ENCODE measurements around the gene ARG2.

Gene ARG2

GRCh38 chr14:67575684-67576083, 44.0 kb upstream of the ARG2 start:
- no peak overlapping the region for H3K18ac ChIP-seq (ENCODE audit: low read length)
- peaks cover 7 to 12% of the 10 kb centered on the region in 2 experiments for H3K36me3 ChIP-seq (ENCODE audit: control insufficient read depth in 1 of 2, insufficient read depth in 2 of 2, low read length in 2 of 2)
- H3K27ac ChIP-seq (ENCODE audit: low read depth, low read length), result no peak overlapping the region
- no peak overlapping the region for H2BK12ac ChIP-seq (ENCODE audit: low read length)
- no peak overlapping the region for H2BK120ac ChIP-seq (ENCODE audit: insufficient read depth, low read length, poor library complexity)
- H3K9ac ChIP-seq (ENCODE audit: low read length), result no peak overlapping the region
- no peaks in the 10 kb centered on the region for H3K79me1 ChIP-seq (ENCODE audit: low read length)
- H3K14ac ChIP-seq (ENCODE audit: low read length), result no peak overlapping the region
- H2BK5ac ChIP-seq (ENCODE audit: low read depth, low read length, poor library complexity), result no peak overlapping the region
- no peak overlapping the region for H2AK5ac ChIP-seq (ENCODE audit: low read length)
- H3K27me3 ChIP-seq (ENCODE audit: insufficient read depth, low read length), result no peaks in the 10 kb centered on the region
- peaks cover 2% of the 10 kb centered on the region for H3K9me3 ChIP-seq (ENCODE audit: insufficient read depth, low read depth, low read length)
- H4K12ac ChIP-seq (ENCODE audit: low read depth, low read length), result no peak overlapping the region
- no CpG with 5 or more reads among the region's 9 CpGs for WGBS (ENCODE audit: extremely low coverage, insufficient coverage, insufficient read length)
- no peak overlapping the region for H3K4ac ChIP-seq (ENCODE audit: low read depth, low read length)
- H4K8ac ChIP-seq (ENCODE audit: low read depth, low read length), result no peak overlapping the region
- H3K4me1 ChIP-seq (ENCODE audit: control insufficient read depth in 1 of 2, insufficient read depth in 2 of 2, low read length in 2 of 2), result no peaks in the 10 kb centered on the region
- DNase-seq, result no peak
- no peak overlapping the region for H4K91ac ChIP-seq (ENCODE audit: low read depth, low read length)
- H3K79me2 ChIP-seq (ENCODE audit: control insufficient read depth, insufficient read depth, low read length, poor library complexity), result no peaks in the 10 kb centered on the region
- no peak overlapping the region for H3K23ac ChIP-seq (ENCODE audit: low read length)
- no peak overlapping the region for H2AFZ ChIP-seq (ENCODE audit: insufficient read depth, low read length, poor library complexity)
- no peak overlapping the region for H3K4me3 ChIP-seq (ENCODE audit: low read depth, low read length)
- H3K4me2 ChIP-seq (ENCODE audit: low read length), result no peak overlapping the region

GRCh38 chr14:67576216-67576955, 43.3 kb upstream of the ARG2 start:
- H3K4me3 ChIP-seq (ENCODE audit: low read depth, low read length), result no peak overlapping the region
- no peak overlapping the region for H2AK5ac ChIP-seq (ENCODE audit: low read length)
- H3K23ac ChIP-seq (ENCODE audit: low read length), result no peak overlapping the region
- no peak for DNase-seq
- H3K4me1 ChIP-seq (ENCODE audit: control insufficient read depth in 1 of 2, insufficient read depth in 2 of 2, low read length in 2 of 2), result no peaks in the 10 kb centered on the region
- no peak overlapping the region for H3K27ac ChIP-seq (ENCODE audit: low read depth, low read length)
- H3K27me3 ChIP-seq (ENCODE audit: insufficient read depth, low read length), result no peaks in the 10 kb centered on the region
- H4K8ac ChIP-seq (ENCODE audit: low read depth, low read length), result no peak overlapping the region
- H3K79me1 ChIP-seq (ENCODE audit: low read length), result no peaks in the 10 kb centered on the region
- no peak overlapping the region for H4K12ac ChIP-seq (ENCODE audit: low read depth, low read length)
- H3K18ac ChIP-seq (ENCODE audit: low read length), result no peak overlapping the region
- H3K9me3 ChIP-seq (ENCODE audit: insufficient read depth, low read depth, low read length), result peaks cover 2% of the 10 kb centered on the region
- H3K9ac ChIP-seq (ENCODE audit: low read length), result no peak overlapping the region
- H3K4ac ChIP-seq (ENCODE audit: low read depth, low read length), result no peak overlapping the region
- H3K79me2 ChIP-seq (ENCODE audit: control insufficient read depth, insufficient read depth, low read length, poor library complexity), result no peaks in the 10 kb centered on the region
- peaks cover 7 to 12% of the 10 kb centered on the region in 2 experiments for H3K36me3 ChIP-seq (ENCODE audit: control insufficient read depth in 1 of 2, insufficient read depth in 2 of 2, low read length in 2 of 2)
- no peak overlapping the region for H2AFZ ChIP-seq (ENCODE audit: insufficient read depth, low read length, poor library complexity)
- H2BK12ac ChIP-seq (ENCODE audit: low read length), result no peak overlapping the region
- WGBS (ENCODE audit: extremely low coverage, insufficient coverage, insufficient read length), result no CpG with 5 or more reads among the region's 7 CpGs
- no peak overlapping the region for H2BK5ac ChIP-seq (ENCODE audit: low read depth, low read length, poor library complexity)
- H3K14ac ChIP-seq (ENCODE audit: low read length), result no peak overlapping the region
- H2BK120ac ChIP-seq (ENCODE audit: insufficient read depth, low read length, poor library complexity), result no peak overlapping the region
- no peak overlapping the region for H3K4me2 ChIP-seq (ENCODE audit: low read length)
- H4K91ac ChIP-seq (ENCODE audit: low read depth, low read length), result no peak overlapping the region

GRCh38 chr14:67577181-67577808, 42.4 kb upstream of the ARG2 start:
- H2BK120ac ChIP-seq (ENCODE audit: insufficient read depth, low read length, poor library complexity), result no peak overlapping the region
- no peak overlapping the region for H4K12ac ChIP-seq (ENCODE audit: low read depth, low read length)
- H2BK12ac ChIP-seq (ENCODE audit: low read length), result no peak overlapping the region
- H3K4me3 ChIP-seq (ENCODE audit: low read depth, low read length), result no peak overlapping the region
- no peak overlapping the region for H3K18ac ChIP-seq (ENCODE audit: low read length)
- H4K91ac ChIP-seq (ENCODE audit: low read depth, low read length), result no peak overlapping the region
- no peaks in the 10 kb centered on the region for H3K4me1 ChIP-seq (ENCODE audit: control insufficient read depth in 1 of 2, insufficient read depth in 2 of 2, low read length in 2 of 2)
- H4K8ac ChIP-seq (ENCODE audit: low read depth, low read length), result no peak overlapping the region
- H3K79me2 ChIP-seq (ENCODE audit: control insufficient read depth, insufficient read depth, low read length, poor library complexity), result no peaks in the 10 kb centered on the region
- H2AK5ac ChIP-seq (ENCODE audit: low read length), result no peak overlapping the region
- WGBS (ENCODE audit: extremely low coverage, insufficient coverage, insufficient read length), result no CpG with 5 or more reads among the region's 13 CpGs
- no peak overlapping the region for H3K4ac ChIP-seq (ENCODE audit: low read depth, low read length)
- H3K79me1 ChIP-seq (ENCODE audit: low read length), result no peaks in the 10 kb centered on the region
- H3K9ac ChIP-seq (ENCODE audit: low read length), result no peak overlapping the region
- no peak overlapping the region for H3K27ac ChIP-seq (ENCODE audit: low read depth, low read length)
- no peak overlapping the region for H3K4me2 ChIP-seq (ENCODE audit: low read length)
- H3K27me3 ChIP-seq (ENCODE audit: insufficient read depth, low read length), result no peaks in the 10 kb centered on the region
- no peak overlapping the region for H2BK5ac ChIP-seq (ENCODE audit: low read depth, low read length, poor library complexity)
- H3K23ac ChIP-seq (ENCODE audit: low read length), result no peak overlapping the region
- no peak overlapping the region for H3K14ac ChIP-seq (ENCODE audit: low read length)
- peaks cover 2% of the 10 kb centered on the region for H3K9me3 ChIP-seq (ENCODE audit: insufficient read depth, low read depth, low read length)
- no peak overlapping the region for H2AFZ ChIP-seq (ENCODE audit: insufficient read depth, low read length, poor library complexity)
- peaks cover 7 to 12% of the 10 kb centered on the region in 2 experiments for H3K36me3 ChIP-seq (ENCODE audit: control insufficient read depth in 1 of 2, insufficient read depth in 2 of 2, low read length in 2 of 2)
- no peak for DNase-seq

GRCh38 chr14:67577909-67578749, 41.6 kb upstream of the ARG2 start:
- Histone ChIP-seq H3K9me3 (ENCODE audit: insufficient read depth, low read depth, low read length) (peaks cover 2% of the 10 kb centered on the region), H4K12ac (ENCODE audit: low read depth, low read length) (no peak overlapping the region), H4K8ac (ENCODE audit: low read depth, low read length) (no peak overlapping the region), H3K9ac (ENCODE audit: low read length) (no peak overlapping the region), H3K27ac (ENCODE audit: low read depth, low read length) (no peak overlapping the region), H2AFZ (ENCODE audit: insufficient read depth, low read length, poor library complexity) (no peak overlapping the region), H3K36me3 (ENCODE audit: control insufficient read depth in 1 of 2, insufficient read depth in 2 of 2, low read length in 2 of 2) (peaks cover 7 to 12% of the 10 kb centered on the region in 2 experiments), H2BK5ac (ENCODE audit: low read depth, low read length, poor library complexity) (no peak overlapping the region), H3K79me1 (ENCODE audit: low read length) (no peaks in the 10 kb centered on the region), H3K27me3 (ENCODE audit: insufficient read depth, low read length) (no peaks in the 10 kb centered on the region), H2BK12ac (ENCODE audit: low read length) (no peak overlapping the region), H3K4me3 (ENCODE audit: low read depth, low read length) (no peak overlapping the region), H3K4me1 (ENCODE audit: control insufficient read depth in 1 of 2, insufficient read depth in 2 of 2, low read length in 2 of 2) (no peaks in the 10 kb centered on the region), H3K23ac (ENCODE audit: low read length) (no peak overlapping the region), H2AK5ac (ENCODE audit: low read length) (no peak overlapping the region), H4K91ac (ENCODE audit: low read depth, low read length) (no peak overlapping the region), H2BK120ac (ENCODE audit: insufficient read depth, low read length, poor library complexity) (no peak overlapping the region), H3K18ac (ENCODE audit: low read length) (no peak overlapping the region), H3K14ac (ENCODE audit: low read length) (no peak overlapping the region), H3K79me2 (ENCODE audit: control insufficient read depth, insufficient read depth, low read length, poor library complexity) (no peaks in the 10 kb centered on the region), H3K4ac (ENCODE audit: low read depth, low read length) (no peak overlapping the region), H3K4me2 (ENCODE audit: low read length) (no peak overlapping the region)
- no CpG with 5 or more reads among the region's 16 CpGs for WGBS (ENCODE audit: extremely low coverage, insufficient coverage, insufficient read length)
- DNase-seq, result no peak
